HG02938 (cell line): ENCODE data around the gene AFF3.

Source experiments
- ATAC-seq: cut with Tn5 transposase; IDR thresholded peaks from one replicate; pipeline ENCODE4 v1.9.1; 2021; ENCODE audit warnings: mild to moderate bottlenecking, moderate library complexity; ENCODE audit not compliant: unreplicated experiment

Gene AFF3

GRCh38 chr2:99864561-99865553, 277.5 kb downstream of the AFF3 start:
- ATAC-seq = no peak

- no peak for ATAC-seq
Measured at GRCh38 chr2:99863903-99864270, 278.5 kb downstream of the AFF3 start.

- no peak for ATAC-seq
Measured at GRCh38 chr2:99863236-99863902, 279.0 kb downstream of the AFF3 start.

GRCh38 chr2:99862566-99862965, 279.8 kb downstream of the AFF3 start:
- no peak for ATAC-seq

- ATAC-seq = no peak
Measured at GRCh38 chr2:99861376-99861760, 281.0 kb downstream of the AFF3 start.

- ATAC-seq = no peak
Measured at GRCh38 chr2:99860720-99861375, 281.5 kb downstream of the AFF3 start.

GRCh38 chr2:99858951-99859596, 283.3 kb downstream of the AFF3 start:
- no peak for ATAC-seq

GRCh38 chr2:99857867-99858444, 284.4 kb downstream of the AFF3 start:
- no peak for ATAC-seq

GRCh38 chr2:99857372-99857771, 285.0 kb downstream of the AFF3 start:
- no peak for ATAC-seq

- ATAC-seq = no peak
Measured at GRCh38 chr2:99856119-99856518, 286.3 kb downstream of the AFF3 start.

GRCh38 chr2:99854236-99854852, 288.0 kb downstream of the AFF3 start:
- ATAC-seq = no peak

- no peak for ATAC-seq
Measured at GRCh38 chr2:99852956-99853355, 289.4 kb downstream of the AFF3 start.

- ATAC-seq = no peak
Measured at GRCh38 chr2:99852376-99852934, 289.9 kb downstream of the AFF3 start.

GRCh38 chr2:99851811-99852210, 290.6 kb downstream of the AFF3 start:
- no peak for ATAC-seq

GRCh38 chr2:99851089-99851488, 291.3 kb downstream of the AFF3 start:
- no peak for ATAC-seq

GRCh38 chr2:99850084-99850710, 292.2 kb downstream of the AFF3 start:
- no peak for ATAC-seq

GRCh38 chr2:99846462-99847107, 295.8 kb downstream of the AFF3 start:
- ATAC-seq = no peak

GRCh38 chr2:99845296-99845695, 297.1 kb downstream of the AFF3 start:
- ATAC-seq = no peak

GRCh38 chr2:99842451-99842850, 299.9 kb downstream of the AFF3 start:
- ATAC-seq = no peak
